ENCODE data around the gene PRAMEF9.
"Not testable (repeated sequence)": the region's sequence is repeated elsewhere in the genome, so short reads cannot be mapped to it uniquely, and the experiment has no call there.

Gene PRAMEF9

GRCh38 chr1:13171548-13171947 lies at the start of gene PRAMEF9:
Gene PRAMEF9, plus strand, starts transcription at chr1:13171848. Its CDS starts 3,433 bp downstream, at chr1:13175281.
- DNase-seq, result not testable (repeated sequence)

- DNase-seq, result not testable (repeated sequence)
These were observed 15.7 kb upstream of the PRAMEF9 start, which contains the start of gene PRAMEF26 for GRCh38 chr1:13155909-13156308. Gene PRAMEF26, minus strand, starts transcription at chr1:13156009. Its CDS starts 2,914 bp downstream, at chr1:13153095.

- DNase-seq, result not testable (repeated sequence)
These were observed 6.1 kb upstream of the PRAMEF9 start, which contains the start of gene HNRNPCL4 for GRCh38 chr1:13165531-13165930. Gene HNRNPCL4, minus strand, starts transcription at chr1:13165631. Its CDS starts 164 bp downstream, at chr1:13165467.

GRCh38 chr1:13201309-13201708 lies 29.7 kb downstream of the PRAMEF9 start, which contains the start of gene PRAMEF13:
Gene PRAMEF13, minus strand, starts transcription at chr1:13201409. Its CDS starts 1,820 bp downstream, at chr1:13199589.
- DNase-seq, result not testable (repeated sequence)

GRCh38 chr1:13208712-13209111 lies 37.1 kb downstream of the PRAMEF9 start:
- DNase-seq, result not testable (repeated sequence)

GRCh38 chr1:13216619-13217018 lies 45.0 kb downstream of the PRAMEF9 start:
- not testable (repeated sequence) for DNase-seq

GRCh38 chr1:13219203-13219602 lies 47.6 kb downstream of the PRAMEF9 start:
- not testable (repeated sequence) for DNase-seq

GRCh38 chr1:13222788-13223187 lies 51.1 kb downstream of the PRAMEF9 start:
- DNase-seq, result not testable (repeated sequence)

GRCh38 chr1:13224480-13225060 lies 52.9 kb downstream of the PRAMEF9 start:
- DNase-seq, result no peak

- not testable (repeated sequence) for DNase-seq
These were observed 54.1 kb downstream of the PRAMEF9 start, which contains the start of gene PRAMEF18 for GRCh38 chr1:13225675-13226204. Gene PRAMEF18, minus strand, starts transcription at chr1:13226154. Its CDS starts 48 bp downstream, at chr1:13226106.

- DNase-seq, result not testable (repeated sequence)
These were observed 55.8 kb downstream of the PRAMEF9 start for GRCh38 chr1:13227271-13228055.

GRCh38 chr1:13228343-13228781 lies 56.7 kb downstream of the PRAMEF9 start:
- DNase-seq, result no peak

Measured in NCI-H1436 treated with DMSO at 0.1 percent for 48 hours (cell line).